DMS79 treated with DMSO at 0.1 percent for 48 hours (cell line): ENCODE measurements around the gene DNAJC12.
"Not testable (repeated sequence)": the region's sequence is repeated elsewhere in the genome, so short reads cannot be mapped to it uniquely, and the experiment has no call there.

Experiments used
- DNase-seq: peaks from one replicate; lab custom pipeline; 2025; lab: John Stamatoyannopoulos, UW

The DNAJC12 gene

DNA sequence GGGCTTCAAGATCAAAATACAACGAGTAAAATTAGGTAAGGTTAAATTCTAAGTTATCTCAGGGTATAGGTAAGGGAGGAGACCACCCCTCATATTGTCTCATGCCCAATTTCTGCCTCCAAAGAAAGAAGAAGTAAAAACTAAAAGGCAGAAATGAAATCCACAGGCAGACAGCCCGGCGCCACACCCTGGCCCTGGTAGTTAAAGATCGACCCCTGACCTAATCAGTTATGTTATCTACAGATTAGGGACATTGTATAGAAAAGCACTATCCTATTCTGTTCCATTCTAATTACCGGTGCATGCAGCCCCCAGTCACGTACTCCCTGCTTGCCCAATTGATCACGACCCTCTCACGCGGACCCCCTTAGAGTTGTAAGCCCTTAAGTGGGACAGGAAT is 75.4 kb downstream of the DNAJC12 start:
- not testable (repeated sequence) for DNase-seq

DNA sequence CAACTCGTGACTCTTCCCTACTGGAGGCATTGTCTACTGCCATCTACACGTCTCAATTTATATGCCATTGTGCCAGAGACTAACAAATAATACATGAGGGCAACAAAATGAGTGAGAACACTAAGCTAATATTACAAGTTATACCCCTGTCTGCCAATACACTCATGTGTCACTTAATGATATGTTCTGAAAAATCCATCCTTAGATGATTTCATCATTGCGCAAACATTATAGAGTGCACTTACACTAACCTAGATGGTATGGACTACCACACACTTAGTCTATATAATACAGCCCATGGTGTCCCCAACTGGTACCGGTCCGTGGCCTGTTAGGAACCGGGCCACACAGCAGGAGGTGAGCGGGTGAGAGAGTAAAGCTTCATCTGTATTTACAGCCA is 77.7 kb downstream of the DNAJC12 start:
- no peak for DNase-seq
